Inflammatory macrophage treated with lipopolysaccharide for 4 hours (primary cell): ENCODE data around the gene HAL.
A peak's percentile ranks its signal among the peaks of the same experiment; 100 is the strongest.
"Not testable (repeated sequence)": the region's sequence is repeated elsewhere in the genome, so short reads cannot be mapped to it uniquely, and the experiment has no call there.

Experiments
- DNase-seq: peaks from one replicate; pipeline ENCODE4 v3.0.0-alpha.2; 2020

Gene HAL

DNA sequence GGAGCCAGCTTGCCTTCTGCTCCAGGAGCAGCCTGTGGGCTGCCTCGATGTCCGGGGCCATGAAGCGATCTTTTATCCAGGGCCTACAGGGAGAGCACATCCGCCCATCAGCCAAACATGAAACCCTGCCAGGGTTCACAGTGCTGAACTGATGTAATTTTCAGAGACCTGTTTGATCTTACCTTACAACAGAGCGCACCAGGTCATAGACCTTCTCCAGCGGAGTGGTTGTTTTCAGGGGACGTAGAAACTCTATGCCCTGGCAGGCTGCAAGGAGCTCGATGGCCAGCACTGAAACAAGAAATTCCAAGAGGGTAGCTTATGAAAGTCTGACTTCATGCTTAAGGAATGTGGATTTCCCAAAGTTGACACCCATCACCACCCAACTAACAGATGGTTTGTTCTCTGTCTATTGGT, 19.7 kb downstream of the HAL start:
- DNase-seq: no peak

DNA sequence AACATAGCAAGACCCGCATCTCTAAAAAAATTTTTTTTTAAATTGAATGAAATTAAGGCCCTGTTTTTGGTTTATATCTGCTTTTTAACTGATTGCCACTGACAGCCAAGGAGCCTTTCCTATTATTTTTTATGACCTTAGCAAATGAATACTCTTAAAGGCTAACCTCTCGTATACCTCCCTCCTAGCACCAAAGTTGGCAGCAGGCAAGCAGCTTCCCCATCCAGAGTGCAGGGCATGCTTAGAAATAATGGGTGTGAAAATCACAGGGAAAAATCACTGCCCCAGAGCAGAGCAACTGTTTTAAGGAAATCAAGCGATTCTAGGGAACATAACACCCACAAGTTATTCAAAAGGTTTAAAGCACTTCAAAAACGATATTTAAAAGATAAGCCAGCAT, 20.7 kb downstream of the HAL start:
- no peak for DNase-seq

DNA sequence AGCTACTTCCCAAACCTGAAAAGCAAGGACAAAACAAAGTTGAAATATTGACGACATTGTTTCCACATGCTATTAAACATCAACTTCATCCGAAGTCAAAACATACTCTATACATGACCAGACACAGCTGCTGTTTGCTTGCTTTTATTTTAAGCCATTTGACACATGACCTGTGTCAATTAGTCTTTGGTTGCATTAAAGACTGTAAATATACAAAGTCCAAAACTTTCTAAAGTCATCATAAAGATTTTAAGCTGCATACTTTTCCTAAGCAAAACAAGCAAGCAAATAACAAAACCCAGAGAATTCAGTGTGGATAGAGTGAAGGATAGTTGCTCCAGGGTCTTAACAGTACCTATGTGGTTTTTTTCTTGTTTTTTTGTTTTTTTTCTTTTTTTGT, 21.8 kb downstream of the HAL start:
- DNase-seq: no peak

DNA sequence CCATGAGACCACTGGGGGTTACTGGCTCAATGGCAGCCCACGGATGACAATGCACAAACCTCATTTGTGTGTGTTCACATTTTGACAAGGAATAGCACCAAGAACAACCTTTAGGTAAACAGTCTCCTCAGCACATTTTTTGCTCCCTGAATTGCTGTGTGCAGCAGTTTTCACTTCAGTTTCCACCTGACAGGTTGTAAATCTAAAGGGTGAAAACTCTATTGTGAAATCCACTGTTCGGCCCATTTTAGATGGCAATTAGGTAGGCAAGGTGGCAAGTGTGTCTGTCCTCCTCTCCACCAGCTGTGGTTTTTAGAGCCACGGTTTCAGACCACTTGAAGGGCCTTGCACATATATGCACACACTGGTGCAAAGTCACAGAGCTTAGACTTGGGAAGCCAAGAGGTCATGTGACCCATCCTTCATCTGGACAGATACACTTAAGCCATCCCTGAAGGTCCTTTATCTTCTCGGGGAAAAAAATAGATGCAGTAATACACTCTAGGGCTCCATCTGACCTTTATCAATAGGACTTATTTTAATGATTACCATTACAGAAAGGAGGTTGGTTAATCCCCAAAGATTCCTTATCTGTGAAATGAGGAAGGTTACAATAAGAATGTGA, 23.2 kb downstream of the HAL start:
- no peak for DNase-seq

DNA sequence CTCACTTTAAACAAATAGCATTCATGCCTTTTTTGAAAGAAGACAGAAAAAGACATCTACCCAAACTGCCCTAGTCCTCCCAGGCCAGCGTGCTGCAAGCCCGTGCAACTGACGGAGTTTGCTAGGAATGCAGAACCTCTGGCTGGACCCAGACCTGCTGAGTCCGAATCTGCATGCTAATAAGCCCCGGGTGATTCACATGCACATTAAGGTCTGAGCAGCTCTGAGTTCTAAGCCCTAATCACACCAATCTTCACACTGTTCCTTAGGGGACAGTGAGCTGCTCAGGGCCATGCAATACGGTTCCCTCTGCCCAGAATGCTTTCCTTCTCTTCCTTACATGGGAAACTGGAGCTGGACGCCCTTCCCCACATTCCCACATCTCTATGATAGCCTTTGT, 25.2 kb downstream of the HAL start:
- DNase-seq: no peak

DNA sequence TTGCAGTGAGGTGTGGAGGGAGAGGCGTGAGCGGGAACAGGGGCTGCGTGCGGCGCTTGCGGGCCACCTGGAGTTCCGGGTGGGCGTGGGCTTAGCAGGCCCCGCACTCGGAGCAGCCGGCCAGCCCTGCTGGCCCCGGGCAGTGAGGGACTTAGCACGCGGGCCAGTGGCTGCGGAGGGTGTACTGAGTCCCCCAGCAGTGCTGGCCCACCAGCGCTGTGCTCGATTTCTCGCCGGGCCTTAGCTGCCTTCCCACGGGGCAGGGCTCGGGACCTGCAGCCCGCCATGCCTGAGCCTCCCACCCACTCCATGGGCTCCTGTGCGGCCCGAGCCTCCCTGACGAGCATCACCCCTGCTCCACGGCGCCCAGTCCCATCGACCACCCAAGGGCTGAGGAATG, 27.0 kb downstream of the HAL start:
- DNase-seq: not testable (repeated sequence)

DNA sequence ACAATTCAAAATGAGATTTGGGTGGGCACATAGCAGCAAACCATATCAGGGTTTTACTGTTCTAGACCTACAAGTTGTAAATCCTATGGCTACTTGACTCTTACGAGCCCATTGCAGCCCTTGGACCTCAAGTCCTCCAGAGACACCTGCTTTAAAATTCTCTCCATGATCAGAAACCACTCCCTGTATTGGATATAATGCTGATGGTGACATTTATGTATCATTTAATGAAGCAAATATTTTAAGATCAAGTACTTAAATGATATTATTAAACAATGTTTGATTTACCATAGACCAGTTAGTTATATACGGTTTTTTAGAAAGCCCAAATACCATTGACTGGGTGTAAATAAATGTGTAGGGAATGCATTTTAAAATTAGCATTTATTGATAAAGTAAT, 28.8 kb downstream of the HAL start:
- DNase-seq: no peak

DNA sequence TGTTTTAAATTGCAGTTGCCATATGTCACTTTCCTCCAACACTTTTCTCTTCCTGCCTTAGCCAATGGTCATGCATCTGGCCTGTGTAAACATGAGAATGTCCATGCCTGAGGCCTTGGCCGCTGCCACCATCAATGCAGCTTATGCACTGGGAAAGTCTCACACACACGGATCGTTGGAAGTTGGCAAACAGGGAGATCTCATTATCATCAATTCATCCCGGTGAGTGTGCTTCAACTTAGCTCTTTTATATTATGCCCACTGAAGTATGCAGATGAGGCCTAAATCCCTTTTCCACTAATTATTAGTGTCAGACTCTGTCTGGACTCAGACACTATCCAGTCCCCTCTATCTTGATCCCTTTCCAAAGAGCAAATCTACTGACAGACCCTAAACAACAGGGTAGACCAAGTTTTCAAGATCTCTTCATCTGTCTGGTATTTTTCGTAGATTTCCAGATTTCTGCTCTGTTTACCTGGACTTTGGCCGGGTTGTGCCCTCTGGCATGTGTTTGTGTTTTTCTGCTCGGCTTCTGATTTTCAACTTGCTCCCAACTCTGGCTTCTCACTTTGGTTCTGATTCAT, 29.8 kb downstream of the HAL start:
- DNase-seq: no peak

DNA sequence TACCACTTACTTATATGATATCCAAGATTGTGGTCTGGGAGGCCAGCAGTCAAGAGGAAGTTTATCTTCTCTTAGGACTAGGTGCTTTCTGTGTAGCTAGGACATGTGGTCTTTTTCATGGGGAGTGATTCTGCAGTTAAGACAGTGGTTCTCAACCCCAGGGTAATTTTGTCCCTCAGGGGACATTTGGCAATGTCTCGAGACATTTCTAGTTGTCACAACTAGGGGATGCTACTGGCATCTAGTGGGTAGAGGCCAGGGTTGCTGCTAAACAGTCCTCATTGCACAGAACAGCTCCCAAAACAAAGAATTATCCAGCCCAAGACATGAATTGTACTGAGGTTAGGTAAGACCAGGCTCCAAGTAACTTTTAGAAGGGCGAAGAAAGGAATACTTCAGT, 33.0 kb downstream of the HAL start:
- DNase-seq: peak; percentile 22

DNA sequence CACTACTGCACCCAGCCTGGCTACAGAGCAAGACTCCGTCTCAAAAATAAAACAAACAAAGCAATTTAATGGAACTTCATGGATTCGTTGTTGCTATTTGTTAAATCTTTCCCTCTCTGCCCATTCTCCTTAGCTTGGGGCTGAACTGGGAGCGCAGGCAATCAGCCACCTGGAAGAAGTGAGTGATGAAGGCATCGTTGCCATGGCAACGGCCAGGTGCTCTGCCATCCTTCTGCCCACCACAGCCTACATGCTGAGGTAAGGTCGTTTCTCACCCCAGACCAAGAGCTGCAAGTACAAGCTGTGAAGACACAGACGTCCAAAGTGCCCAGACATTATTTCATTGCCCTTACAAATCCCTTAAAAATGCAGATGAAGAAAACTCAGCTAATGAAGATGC, 33.9 kb downstream of the HAL start:
- DNase-seq: no peak

DNA sequence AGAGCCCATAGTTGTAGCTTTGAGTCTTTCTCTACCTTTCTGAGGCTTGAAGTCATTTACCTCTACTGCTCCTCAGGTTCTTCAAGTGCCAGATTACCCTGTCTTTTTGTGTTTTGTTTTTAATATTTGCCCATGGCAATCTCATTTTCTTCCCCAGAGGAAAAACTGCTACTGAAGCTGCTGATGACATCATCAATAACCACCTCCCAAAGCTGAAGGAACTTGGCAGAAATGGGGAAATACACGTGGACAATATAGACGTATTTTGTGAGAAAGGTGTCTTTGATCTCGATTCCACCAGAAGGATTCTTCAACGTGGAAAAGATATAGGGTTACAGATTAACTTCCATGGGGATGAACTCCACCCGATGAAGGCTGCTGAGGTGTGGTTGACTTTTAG, 35.9 kb downstream of the HAL start:
- DNase-seq: no peak

DNA sequence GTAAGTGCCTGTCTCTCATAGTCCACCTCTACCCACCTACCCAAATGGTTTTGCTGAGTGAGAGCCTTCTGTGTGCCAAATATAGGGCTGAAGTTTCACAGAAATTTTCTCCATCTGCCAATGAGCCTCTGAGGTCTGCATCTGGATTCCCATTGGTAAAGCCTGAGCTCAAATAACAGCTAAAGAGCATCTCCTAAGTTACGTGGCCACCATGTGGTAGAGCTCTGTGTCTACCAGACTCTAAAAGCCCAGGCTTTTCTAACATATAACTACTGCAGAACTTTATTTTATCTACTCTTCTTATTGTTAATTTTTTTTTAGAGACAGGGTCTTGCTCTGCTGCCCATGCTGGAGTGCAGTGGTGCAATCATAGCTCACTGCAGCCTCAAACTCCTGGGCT, 37.0 kb downstream of the HAL start:
- DNase-seq: peak; percentile 28

DNA sequence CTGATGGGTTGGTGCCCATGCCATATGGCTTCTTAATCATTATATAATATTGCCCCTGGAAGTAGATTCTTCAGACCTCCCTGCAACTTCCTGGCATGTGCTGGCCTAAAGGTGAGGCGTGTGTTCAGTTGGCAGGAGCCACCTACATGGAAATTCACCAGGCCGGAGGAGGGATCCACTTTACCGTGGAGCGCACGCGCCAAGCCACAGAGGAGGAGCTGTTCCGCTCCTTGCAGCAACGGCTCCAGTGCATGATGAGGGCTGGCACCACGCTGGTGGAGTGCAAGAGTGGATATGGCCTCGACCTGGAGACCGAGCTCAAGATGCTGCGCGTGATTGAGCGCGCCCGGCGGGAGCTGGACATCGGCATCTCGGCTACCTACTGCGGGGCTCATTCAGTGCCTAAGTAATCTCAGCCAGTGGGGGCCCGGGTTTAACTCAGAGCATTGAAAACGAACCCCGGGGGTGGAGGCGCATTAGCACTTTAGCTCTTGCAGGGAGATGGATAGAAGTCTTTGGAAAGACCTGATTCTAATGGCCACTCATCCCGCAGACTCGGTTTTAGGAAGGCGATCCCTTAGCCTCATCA, 39.5 kb downstream of the HAL start:
- DNase-seq: no peak

DNA sequence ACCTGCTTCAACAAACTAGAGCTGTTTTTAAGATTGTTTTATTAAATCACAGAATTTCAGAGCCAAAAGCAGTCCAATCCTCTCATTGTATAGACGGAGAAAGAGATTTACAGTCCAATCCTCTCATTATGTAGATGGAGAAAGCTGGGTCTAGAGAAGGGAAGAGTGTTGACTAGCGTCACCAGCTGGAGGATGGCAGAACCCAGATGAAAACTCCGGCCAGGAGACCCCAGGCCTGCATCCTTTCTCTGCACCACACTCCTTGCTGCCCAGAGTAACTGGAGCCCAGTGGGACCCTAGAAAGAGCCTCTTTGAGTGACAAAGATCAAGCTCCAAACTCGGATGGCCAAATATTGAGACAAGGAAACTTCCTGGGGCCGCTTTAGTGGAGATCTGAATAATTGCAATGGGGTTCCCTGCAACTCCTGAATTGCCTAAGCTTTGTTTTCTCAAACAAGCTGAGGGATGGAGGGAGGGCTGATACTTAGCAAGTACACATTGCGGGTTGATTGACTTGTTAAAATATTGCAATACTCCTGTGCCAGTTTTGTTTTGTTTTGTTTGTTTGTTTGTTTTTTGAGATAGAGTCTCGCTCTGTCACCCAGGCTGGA, 40.5 kb downstream of the HAL start:
- DNase-seq: no peak

DNA sequence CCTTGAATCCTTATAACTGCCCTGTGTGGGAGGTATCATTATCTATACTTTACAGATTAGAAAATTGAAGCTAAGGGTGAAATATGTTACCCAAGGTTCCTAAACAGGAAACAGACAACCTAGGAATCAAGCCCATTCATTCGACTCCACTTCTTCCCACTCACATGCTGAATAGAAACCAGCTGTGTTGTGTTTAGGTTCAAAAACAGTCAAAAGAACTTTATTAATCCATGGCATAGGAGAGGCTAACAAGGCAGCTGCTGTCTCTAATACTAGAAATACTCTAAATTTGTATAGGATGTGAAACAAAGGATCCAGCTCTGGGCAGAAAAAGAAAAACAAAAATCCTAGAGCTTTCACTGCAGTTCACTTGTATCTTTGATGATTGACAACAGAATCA, 43.1 kb downstream of the HAL start:
- DNase-seq: peak; percentile 27

DNA sequence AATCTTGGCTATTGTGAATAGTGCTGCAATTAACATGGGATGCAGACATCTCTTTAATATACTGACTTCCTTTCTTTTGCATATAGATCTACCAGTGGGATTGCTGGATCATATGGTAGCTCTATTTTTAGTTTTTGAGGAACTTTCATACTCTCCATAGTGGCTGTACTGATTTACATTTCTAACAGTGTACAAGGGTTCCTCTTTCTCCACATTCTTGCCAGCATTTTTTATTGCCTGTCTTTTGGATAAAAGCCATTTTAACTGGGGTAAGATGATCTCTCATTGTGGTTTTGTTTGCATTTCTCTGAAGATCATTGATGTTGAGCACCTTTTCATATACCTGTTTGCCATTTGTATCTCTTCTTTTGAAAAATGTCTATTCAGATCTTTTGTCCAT, 44.6 kb downstream of the HAL start:
- DNase-seq: peak; percentile 63

DNA sequence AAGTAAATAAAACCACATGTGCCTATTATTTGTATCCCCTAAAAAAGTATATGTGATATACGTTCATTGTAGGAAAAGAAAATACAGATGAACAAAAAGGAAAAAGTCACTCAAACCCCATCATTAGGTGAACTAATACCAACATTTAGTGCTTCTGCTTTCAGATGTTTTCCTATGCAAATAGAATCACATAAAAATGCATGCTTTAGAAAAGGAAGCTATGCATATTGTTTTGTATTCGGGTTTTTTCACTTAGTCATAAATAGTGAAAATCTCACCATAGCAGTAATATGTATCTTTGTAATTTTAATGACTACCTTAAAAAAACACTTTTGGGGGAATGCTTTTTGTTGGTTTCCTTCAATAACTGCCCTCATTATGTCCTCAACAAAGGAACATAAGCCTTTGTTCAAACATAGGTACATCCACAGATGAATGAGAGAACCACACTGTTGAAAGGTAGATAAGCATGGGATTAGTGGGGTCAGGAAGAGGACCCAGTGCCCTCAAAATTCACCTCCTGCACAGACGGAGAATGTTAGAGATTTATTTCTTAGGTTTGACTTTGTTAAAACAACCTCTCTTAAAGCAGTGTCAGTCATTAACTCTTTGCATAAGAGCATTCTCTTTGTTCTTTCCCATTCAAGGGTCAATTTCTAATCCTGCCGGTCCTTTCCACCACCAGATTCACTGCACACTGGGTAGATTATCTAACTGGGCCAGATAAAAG, 46.5 kb downstream of the HAL start:
- DNase-seq: no peak

DNA sequence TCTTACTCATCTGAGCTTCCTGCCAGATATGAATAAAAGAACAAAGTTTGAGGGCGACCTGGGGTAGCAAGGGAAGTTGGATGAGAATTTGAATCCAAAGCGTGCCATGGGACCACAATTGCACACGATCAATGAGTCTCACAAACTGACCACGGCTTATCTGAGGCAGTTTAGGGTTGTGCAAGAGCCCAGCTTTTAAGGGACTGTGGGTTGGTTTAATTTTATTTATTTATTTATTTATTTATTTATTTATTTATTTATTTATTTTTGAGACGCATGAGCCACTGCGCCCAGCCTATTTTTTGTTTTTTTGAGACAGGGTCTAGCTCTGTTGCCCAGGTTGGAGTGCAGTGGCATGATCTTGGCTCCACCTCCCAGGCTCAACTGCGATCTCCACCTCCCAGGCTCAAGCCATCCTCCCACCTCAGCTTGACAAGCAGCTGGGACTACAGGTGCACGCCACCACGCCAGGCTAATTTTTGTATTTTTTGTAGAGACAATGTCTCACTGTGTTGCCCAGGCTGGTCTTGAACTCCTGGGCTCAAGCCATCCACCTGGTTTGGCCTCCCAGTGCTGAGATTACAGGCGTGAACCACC, 51.9 kb downstream of the HAL start:
- no peak for DNase-seq

DNA sequence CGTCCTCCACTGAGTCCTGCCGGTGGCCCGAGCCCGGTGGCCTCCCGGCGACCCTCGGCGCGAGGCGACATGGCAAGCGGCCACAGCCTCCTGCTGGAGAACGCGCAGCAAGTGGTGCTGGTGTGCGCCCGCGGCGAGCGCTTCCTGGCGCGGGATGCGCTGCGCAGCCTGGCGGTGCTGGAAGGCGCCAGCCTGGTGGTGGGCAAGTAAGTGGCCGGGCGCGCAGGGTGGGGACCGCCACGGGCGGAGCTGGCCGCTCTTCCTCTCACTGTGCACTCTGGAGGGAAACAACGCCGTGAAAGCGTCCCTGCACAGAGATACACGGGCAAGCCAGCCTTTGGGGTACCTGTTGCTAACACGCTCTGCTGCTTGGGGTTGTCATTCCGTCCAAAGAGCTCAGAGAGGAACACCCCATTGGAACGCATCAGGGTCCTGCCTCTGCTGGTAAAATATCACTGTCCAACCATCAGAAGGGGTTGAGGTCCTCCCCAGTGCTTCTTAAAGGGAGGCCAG, 52.8 kb downstream of the HAL start, which contains the start of gene AMDHD1:
Gene AMDHD1 (plus strand): TSS at position 2 of the 513 bp plus-strand sequence. CDS start 68 bp downstream, at position 70.
- DNase-seq: peak; percentile 59

DNA sequence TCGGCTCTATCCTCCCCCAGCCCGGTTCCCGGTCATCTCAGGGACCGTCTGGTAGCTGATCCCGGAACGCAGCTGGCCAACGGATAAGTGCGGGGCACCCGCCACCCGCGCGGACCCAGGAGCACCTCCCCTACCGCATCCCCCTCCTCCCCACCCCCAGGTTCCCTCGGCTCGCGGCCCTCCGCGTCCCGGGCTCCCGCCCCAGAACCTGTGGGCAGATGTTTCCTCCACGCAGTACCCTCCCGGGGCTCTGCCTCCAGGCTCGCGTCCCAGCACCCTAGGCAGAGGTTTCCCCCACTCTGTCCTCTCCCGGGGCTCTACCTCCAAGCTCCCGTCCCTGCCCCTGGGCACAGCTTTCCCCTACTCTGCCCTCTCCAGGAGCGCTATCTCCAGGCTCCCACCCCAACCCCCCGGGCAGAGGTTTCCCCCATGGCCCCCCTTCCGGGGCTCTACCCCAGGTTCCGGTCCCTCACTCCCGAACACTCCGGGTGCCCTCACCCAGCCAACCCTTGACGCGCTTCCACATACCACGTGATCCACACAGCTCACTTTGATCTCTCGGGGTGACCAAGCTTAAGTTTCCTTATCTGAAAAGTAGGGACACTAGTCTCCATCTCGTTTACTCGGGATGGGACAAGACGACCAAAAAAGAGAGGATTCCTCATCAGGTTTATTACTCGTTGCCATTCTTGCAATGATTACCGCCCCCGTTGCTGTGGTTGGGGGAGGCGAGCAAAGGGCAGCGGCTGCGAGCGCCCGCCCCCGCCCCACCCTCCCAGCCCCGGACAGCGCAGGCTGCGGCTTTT, 53.4 kb downstream of the HAL start, which contains the start of gene CCDC38:
Gene CCDC38 (minus strand): TSS at position 91 of the 806 bp plus-strand sequence. CDS start 6,105 bp downstream, outside the sequence.
- DNase-seq: peak; percentile 67

DNA sequence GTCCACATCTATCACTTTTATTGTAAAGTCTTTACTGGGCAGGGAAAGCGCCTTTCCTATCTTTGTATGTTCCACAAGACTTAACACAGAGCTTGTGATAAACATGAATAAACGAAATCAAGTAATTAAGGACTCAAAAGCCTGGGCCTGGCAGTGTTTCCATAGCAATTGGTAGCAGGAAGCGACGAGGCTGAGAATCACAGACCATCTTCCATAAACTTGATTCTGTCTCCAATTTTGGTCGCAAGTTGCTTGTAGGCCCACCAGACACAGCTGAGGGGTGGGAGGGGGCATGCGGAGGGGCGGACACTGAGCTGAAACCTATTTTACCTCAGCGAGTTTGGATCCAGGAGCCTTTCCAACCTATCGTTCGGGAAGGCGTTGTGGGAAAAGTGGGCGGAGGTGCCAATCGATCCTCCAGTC, 54.0 kb downstream of the HAL start:
- no peak for DNase-seq

DNA sequence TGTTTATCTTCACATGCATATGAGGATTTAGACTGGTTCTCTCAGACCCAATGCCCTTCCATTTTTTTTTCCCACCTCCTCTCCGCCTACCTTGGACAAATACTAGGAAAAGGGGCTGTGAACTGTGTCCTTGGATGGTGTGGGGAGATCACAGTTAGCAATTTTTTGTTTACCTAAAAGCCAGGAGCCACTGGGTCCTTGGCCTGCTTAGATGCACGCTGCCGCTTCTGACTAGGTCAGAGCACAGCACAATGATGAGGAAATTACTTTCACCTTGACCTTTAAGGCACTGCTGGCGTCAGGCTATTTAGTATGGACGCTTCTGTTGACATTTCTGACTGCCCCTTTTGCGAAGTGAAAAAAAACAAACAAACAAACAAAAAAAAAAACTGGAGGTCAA, 55.6 kb downstream of the HAL start:
- DNase-seq: no peak
